ENCODE data around the gene GAGE2A. TPM values are rescaled to one million over a fixed set of nuclear protein-coding genes. Genes with fewer than 3 reads are reported as not detected.
A peak's percentile ranks its signal among the peaks of the same experiment; 100 is the strongest.
"Not testable (repeated sequence)": the region's sequence is repeated elsewhere in the genome, so short reads cannot be mapped to it uniquely, and the experiment has no call there.

The GAGE2A gene, protein sequence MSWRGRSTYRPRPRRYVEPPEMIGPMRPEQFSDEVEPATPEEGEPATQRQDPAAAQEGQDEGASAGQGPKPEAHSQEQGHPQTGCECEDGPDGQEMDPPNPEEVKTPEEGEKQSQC
- not detected for total RNA-seq
- not detected for polyA plus RNA-seq
- long read RNA-seq, donor 1: 0 reads
- long read RNA-seq, donor 2, partial matches to known transcripts: 0 of 3 reads
- long read RNA-seq, donor 2, other reads (novel, unspliced or antisense): 0 of 3 reads
- long read RNA-seq, donor 3: 0 reads

DNA sequence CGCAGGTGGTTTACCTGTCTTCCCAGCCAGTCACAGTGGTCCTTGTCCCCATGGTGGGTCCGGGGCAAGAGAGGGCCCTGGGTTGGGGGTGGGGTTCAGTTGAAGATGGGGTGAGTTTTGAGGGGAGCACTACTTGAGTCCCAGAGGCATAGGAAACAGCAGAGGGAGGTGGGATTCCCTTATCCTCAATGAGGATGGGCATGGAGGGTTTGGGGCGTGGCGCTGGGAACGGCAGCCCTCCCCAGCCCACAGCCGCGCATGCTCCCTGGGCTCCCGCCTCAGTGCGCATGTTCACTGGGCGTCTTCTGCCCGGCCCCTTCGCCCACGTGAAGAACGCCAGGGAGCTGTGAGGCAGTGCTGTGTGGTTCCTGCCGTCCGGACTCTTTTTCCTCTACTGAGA, at the start of gene GAGE2A:
Gene GAGE2A, plus strand, starts transcription at position 301 of the 400 bp plus-strand sequence. CDS start 1,155 bp downstream, outside the sequence.
- H3K9me3 ChIP-seq; H3K36me3 ChIP-seq; H3K4me3 ChIP-seq; H3K4me1 ChIP-seq (ENCODE audit: insufficient read depth); H3K27ac ChIP-seq; DNase-seq; H3K27me3 ChIP-seq; intact Hi-C loops (cut with DNase I): not testable (repeated sequence)
- no CpG with 5 or more reads among the region's 16 CpGs for WGBS, 3 donors

GRCh38 chrX:49541433-49541832, 47.9 kb upstream of the GAGE2A start, which contains the start of gene GAGE12D:
GAGE12D (plus strand) TSS chrX:49541733; CDS start chrX:49542888, 1,155 bp downstream.
- H3K27me3 ChIP-seq; intact Hi-C loops (cut with DNase I); H3K4me3 ChIP-seq; H3K4me1 ChIP-seq (ENCODE audit: insufficient read depth); H3K36me3 ChIP-seq; H3K9me3 ChIP-seq; DNase-seq; H3K27ac ChIP-seq: not testable (repeated sequence)
- no CpG with 5 or more reads among the region's 16 CpGs for WGBS, 3 donors

DNA sequence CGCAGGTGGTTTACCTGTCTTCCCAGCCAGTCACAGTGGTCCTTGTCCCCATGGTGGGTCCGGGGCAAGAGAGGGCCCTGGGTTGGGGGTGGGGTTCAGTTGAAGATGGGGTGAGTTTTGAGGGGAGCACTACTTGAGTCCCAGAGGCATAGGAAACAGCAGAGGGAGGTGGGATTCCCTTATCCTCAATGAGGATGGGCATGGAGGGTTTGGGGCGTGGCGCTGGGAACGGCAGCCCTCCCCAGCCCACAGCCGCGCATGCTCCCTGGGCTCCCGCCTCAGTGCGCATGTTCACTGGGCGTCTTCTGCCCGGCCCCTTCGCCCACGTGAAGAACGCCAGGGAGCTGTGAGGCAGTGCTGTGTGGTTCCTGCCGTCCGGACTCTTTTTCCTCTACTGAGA, 38.3 kb upstream of the GAGE2A start, which contains the start of gene GAGE12E:
Gene GAGE12E, plus strand, starts transcription at position 301 of the 400 bp plus-strand sequence. CDS start 1,155 bp downstream, outside the sequence.
- H3K4me1 ChIP-seq (ENCODE audit: insufficient read depth); H3K27me3 ChIP-seq; intact Hi-C loops (cut with DNase I); H3K9me3 ChIP-seq; DNase-seq; H3K4me3 ChIP-seq; H3K36me3 ChIP-seq; H3K27ac ChIP-seq: not testable (repeated sequence)
- WGBS, 3 donors: no CpG with 5 or more reads among the region's 16 CpGs

DNA sequence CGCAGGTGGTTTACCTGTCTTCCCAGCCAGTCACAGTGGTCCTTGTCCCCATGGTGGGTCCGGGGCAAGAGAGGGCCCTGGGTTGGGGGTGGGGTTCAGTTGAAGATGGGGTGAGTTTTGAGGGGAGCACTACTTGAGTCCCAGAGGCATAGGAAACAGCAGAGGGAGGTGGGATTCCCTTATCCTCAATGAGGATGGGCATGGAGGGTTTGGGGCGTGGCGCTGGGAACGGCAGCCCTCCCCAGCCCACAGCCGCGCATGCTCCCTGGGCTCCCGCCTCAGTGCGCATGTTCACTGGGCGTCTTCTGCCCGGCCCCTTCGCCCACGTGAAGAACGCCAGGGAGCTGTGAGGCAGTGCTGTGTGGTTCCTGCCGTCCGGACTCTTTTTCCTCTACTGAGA, 28.8 kb upstream of the GAGE2A start, which contains the start of gene GAGE12F:
Gene GAGE12F, plus strand, starts transcription at position 301 of the 400 bp plus-strand sequence. CDS start 1,155 bp downstream, outside the sequence.
- H3K9me3 ChIP-seq; H3K27me3 ChIP-seq; DNase-seq; H3K4me3 ChIP-seq; intact Hi-C loops (cut with DNase I); H3K36me3 ChIP-seq; H3K27ac ChIP-seq; H3K4me1 ChIP-seq (ENCODE audit: insufficient read depth): not testable (repeated sequence)
- no CpG with 5 or more reads among the region's 16 CpGs for WGBS, 3 donors

DNA sequence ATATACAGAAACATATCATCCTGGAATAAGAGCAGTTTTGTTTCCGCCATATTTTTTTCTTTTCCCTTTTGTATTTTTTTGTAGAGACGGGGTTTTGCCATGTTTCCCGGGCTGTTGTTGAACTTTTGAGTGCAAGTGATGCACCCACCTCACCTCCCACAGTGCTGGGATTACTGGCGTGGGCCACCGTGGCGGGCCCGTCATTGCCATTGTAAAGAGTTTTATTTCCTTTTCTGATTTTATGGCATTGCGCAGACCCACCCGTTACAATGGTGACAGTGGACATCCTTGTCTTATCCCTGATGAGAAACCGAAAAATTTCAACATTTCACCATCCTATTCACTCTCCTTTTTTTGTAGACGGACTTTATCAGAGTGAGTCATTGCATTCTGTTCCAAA, 20.6 kb upstream of the GAGE2A start:
- H3K27ac ChIP-seq; DNase-seq; H3K9me3 ChIP-seq; H3K36me3 ChIP-seq; H3K4me1 ChIP-seq (ENCODE audit: insufficient read depth); intact Hi-C loops (cut with DNase I); H3K27me3 ChIP-seq; H3K4me3 ChIP-seq: not testable (repeated sequence)
- WGBS, 3 donors: 89% methylated on average over 7 of the region's 11 CpGs; no CpG with 5 or more reads in 2 of the 3 donors

- H3K27ac ChIP-seq; H3K36me3 ChIP-seq; H3K4me3 ChIP-seq; H3K4me1 ChIP-seq (ENCODE audit: insufficient read depth); intact Hi-C loops (cut with DNase I); H3K9me3 ChIP-seq; H3K27me3 ChIP-seq: not testable (repeated sequence)
- peak in 1 of 5 donors; percentile 0 for DNase-seq
- WGBS, 3 donors: 92% methylated on average over 10 of the region's 13 CpGs; no CpG with 5 or more reads in 2 of the 3 donors
Observed at GRCh38 chrX:49569152-49569551, 20.1 kb upstream of the GAGE2A start.

DNA sequence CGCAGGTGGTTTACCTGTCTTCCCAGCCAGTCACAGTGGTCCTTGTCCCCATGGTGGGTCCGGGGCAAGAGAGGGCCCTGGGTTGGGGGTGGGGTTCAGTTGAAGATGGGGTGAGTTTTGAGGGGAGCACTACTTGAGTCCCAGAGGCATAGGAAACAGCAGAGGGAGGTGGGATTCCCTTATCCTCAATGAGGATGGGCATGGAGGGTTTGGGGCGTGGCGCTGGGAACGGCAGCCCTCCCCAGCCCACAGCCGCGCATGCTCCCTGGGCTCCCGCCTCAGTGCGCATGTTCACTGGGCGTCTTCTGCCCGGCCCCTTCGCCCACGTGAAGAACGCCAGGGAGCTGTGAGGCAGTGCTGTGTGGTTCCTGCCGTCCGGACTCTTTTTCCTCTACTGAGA, 19.2 kb upstream of the GAGE2A start, which contains the start of gene GAGE12G:
Gene GAGE12G, plus strand, starts transcription at position 301 of the 400 bp plus-strand sequence. CDS start 1,155 bp downstream, outside the sequence.
- H3K27me3 ChIP-seq; intact Hi-C loops (cut with DNase I); H3K27ac ChIP-seq; DNase-seq; H3K9me3 ChIP-seq; H3K4me1 ChIP-seq (ENCODE audit: insufficient read depth); H3K4me3 ChIP-seq; H3K36me3 ChIP-seq: not testable (repeated sequence)
- WGBS, 3 donors: no CpG with 5 or more reads among the region's 16 CpGs

DNA sequence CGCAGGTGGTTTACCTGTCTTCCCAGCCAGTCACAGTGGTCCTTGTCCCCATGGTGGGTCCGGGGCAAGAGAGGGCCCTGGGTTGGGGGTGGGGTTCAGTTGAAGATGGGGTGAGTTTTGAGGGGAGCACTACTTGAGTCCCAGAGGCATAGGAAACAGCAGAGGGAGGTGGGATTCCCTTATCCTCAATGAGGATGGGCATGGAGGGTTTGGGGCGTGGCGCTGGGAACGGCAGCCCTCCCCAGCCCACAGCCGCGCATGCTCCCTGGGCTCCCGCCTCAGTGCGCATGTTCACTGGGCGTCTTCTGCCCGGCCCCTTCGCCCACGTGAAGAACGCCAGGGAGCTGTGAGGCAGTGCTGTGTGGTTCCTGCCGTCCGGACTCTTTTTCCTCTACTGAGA, 9.6 kb upstream of the GAGE2A start, which contains the start of gene GAGE12H:
Gene GAGE12H, plus strand, starts transcription at position 301 of the 400 bp plus-strand sequence. CDS start 1,155 bp downstream, outside the sequence.
- H3K4me1 ChIP-seq (ENCODE audit: insufficient read depth); DNase-seq; H3K36me3 ChIP-seq; intact Hi-C loops (cut with DNase I); H3K9me3 ChIP-seq; H3K27me3 ChIP-seq; H3K27ac ChIP-seq; H3K4me3 ChIP-seq: not testable (repeated sequence)
- no CpG with 5 or more reads among the region's 16 CpGs for WGBS, 3 donors

- H3K27me3 ChIP-seq; intact Hi-C loops (cut with DNase I); H3K4me1 ChIP-seq (ENCODE audit: insufficient read depth); H3K4me3 ChIP-seq; H3K9me3 ChIP-seq; H3K36me3 ChIP-seq; H3K27ac ChIP-seq: not testable (repeated sequence)
- peak; percentile 7 to 40 (median 32) for DNase-seq
- 86 to 91% (median 89%) methylated on average over 25 to 33 of the region's 37 CpGs for WGBS, 3 donors
Observed at GRCh38 chrX:49589769-49590478, 628 bp downstream of the GAGE2A start.

DNA sequence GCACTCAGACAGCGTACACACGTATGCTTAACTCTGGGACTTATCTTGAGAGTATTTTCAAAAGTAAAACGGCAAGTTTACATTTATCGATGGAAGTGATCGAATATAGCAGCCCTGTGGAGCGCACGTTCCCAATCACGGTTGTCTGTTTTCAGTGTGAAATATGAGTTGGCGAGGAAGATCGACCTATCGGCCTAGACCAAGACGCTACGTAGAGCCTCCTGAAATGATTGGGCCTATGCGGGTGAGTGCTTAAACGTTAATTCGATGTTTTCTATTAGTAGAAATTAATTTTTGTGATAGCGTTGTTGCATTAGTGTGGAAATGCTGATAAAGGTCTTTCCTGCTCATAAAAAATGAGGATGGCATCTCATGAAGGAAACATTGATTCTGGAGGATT, 1.2 kb downstream of the GAGE2A start:
- H3K27ac ChIP-seq; H3K36me3 ChIP-seq; intact Hi-C loops (cut with DNase I); DNase-seq; H3K27me3 ChIP-seq; H3K4me3 ChIP-seq; H3K4me1 ChIP-seq (ENCODE audit: insufficient read depth); H3K9me3 ChIP-seq: not testable (repeated sequence)
- 82 to 86% (median 84%) methylated on average over 10 to 16 of the region's 17 CpGs for WGBS, 3 donors

DNA sequence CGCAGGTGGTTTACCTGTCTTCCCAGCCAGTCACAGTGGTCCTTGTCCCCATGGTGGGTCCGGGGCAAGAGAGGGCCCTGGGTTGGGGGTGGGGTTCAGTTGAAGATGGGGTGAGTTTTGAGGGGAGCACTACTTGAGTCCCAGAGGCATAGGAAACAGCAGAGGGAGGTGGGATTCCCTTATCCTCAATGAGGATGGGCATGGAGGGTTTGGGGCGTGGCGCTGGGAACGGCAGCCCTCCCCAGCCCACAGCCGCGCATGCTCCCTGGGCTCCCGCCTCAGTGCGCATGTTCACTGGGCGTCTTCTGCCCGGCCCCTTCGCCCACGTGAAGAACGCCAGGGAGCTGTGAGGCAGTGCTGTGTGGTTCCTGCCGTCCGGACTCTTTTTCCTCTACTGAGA, 9.4 kb downstream of the GAGE2A start, which contains the start of gene GAGE1:
Gene GAGE1, plus strand, starts transcription at position 301 of the 400 bp plus-strand sequence. CDS start 1,155 bp downstream, outside the sequence.
- WGBS, 3 donors: no CpG with 5 or more reads among the region's 16 CpGs
- H3K4me3 ChIP-seq; intact Hi-C loops (cut with DNase I); H3K36me3 ChIP-seq; H3K27me3 ChIP-seq; H3K4me1 ChIP-seq (ENCODE audit: insufficient read depth); H3K9me3 ChIP-seq; DNase-seq; H3K27ac ChIP-seq: not testable (repeated sequence)
